Mucosa of descending colon (tissue), 3 donors: ENCODE data around the gene ARMS2. TPM values are rescaled to one million over a fixed set of nuclear protein-coding genes. Genes with fewer than 3 reads are reported as not detected.

Experiments used
- ATAC-seq: fragments of 200-7000 bp; cut with Tn5 transposase; one replicate; pipeline ENCODE4 v1.9.1; 2020; ENCODE audit warnings: mild to moderate bottlenecking, moderate library complexity
- DNase-seq, 3 donors: peaks; one replicate each; pipeline ENCODE4 v3.0.0-alpha.2; 2020
- H3K36me3 ChIP-seq: fragments of 200-600 bp; one replicate; pipeline ENCODE4 v1.8.0; 2021; ENCODE audit warnings: low read depth, mild to moderate bottlenecking
- H3K4me1 ChIP-seq: fragments of 200-600 bp; one replicate; pipeline ENCODE4 v1.8.0; 2021; ENCODE audit warnings: low read depth, mild to moderate bottlenecking
- H3K4me3 ChIP-seq: fragments of 200-600 bp; one replicate; pipeline ENCODE4 v1.8.0; 2021; ENCODE audit warnings: mild to moderate bottlenecking
- H3K9me3 ChIP-seq: fragments of 200-600 bp; one replicate; pipeline ENCODE4 v1.8.0; 2021; ENCODE audit warnings: mild to moderate bottlenecking
- CTCF ChIP-seq: fragments of 200-600 bp; IDR thresholded peaks from one replicate; pipeline ENCODE4 v1.8.0; 2022; ENCODE audit warnings: antibody characterized with exemption, mild to moderate bottlenecking
- intact Hi-C, 2 donors: fragments of 100-400 bp; cut with DNase I in 1 of 2; cut with micrococcal nuclease in 1 of 2; formaldehyde crosslinking; loops; one replicate each; pipeline versions ENCODE4 v1.11.0 to v1.11.1; 2022; cut with DNase I, micrococcal nuclease
- total RNA-seq, 3 donors: library from RNA; stranded (reverse); fragmentation: NEBNext Ultra II Directional in 2 of 3; extraction: Animal tissue kit (Norgen Biotek cat#: 25700) in 2 of 3; gene quantifications; one replicate each; pipeline versions ENCODE4 v1.2.1 to v1.2.4, GENCODE V29; 2021 to 2023
- donor health status: DM: no; HTN: no; CAD: no; lungs with moderate emphysema.
- donor health status: DM: no; HTN: no; CAD: no.
- donor health status: DM: no; HTN: yes; CAD: no.

Gene ARMS2
- total RNA-seq, 3 donors from 2014 or later, result not detected

GRCh38 chr10:122424059-122424458 is 30.4 kb upstream of the ARMS2 start:
- no peak for DNase-seq
- intact Hi-C loops, result no loop called here
- no peak for ATAC-seq
- H3K36me3 ChIP-seq, result no peaks in the 10 kb centered on the region
- no peaks in the 10 kb centered on the region for H3K4me1 ChIP-seq
- H3K9me3 ChIP-seq, result no peaks in the 10 kb centered on the region
- no peak overlapping the region for H3K4me3 ChIP-seq
- TF ChIP-seq CTCF, result no peak

- ATAC-seq (no peak), DNase-seq (no peak)
- H3K4me1 ChIP-seq, result no peaks in the 10 kb centered on the region
- intact Hi-C loops, result no loop called here
- H3K36me3 ChIP-seq, result no peaks in the 10 kb centered on the region
- no peaks in the 10 kb centered on the region for H3K9me3 ChIP-seq
- no peak for TF ChIP-seq CTCF
- H3K4me3 ChIP-seq, result no peak overlapping the region
Observed at GRCh38 chr10:122426829-122427228, 27.6 kb upstream of the ARMS2 start.

DNA sequence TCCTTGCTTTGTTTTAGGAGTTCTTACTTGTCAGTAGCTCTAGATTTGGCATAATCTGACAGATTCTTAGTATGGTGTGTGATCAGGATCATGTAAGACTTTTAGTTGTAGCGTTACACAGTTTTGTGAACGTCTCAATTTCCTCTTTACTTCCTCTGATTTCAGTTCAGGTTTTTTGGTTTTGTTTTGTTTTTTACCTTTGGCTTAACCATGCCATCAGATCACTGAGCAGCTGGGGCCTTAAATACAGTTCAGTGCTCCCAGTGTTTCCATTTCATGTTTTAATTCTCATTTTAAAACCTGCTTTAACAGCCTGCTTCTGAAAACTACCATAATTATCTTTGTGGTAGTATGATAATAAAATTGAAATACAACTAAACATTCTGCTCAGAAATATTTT is 27.2 kb upstream of the ARMS2 start:
- no peak for TF ChIP-seq CTCF
- intact Hi-C loops, result no loop called here
- no peaks in the 10 kb centered on the region for H3K36me3 ChIP-seq

DNA sequence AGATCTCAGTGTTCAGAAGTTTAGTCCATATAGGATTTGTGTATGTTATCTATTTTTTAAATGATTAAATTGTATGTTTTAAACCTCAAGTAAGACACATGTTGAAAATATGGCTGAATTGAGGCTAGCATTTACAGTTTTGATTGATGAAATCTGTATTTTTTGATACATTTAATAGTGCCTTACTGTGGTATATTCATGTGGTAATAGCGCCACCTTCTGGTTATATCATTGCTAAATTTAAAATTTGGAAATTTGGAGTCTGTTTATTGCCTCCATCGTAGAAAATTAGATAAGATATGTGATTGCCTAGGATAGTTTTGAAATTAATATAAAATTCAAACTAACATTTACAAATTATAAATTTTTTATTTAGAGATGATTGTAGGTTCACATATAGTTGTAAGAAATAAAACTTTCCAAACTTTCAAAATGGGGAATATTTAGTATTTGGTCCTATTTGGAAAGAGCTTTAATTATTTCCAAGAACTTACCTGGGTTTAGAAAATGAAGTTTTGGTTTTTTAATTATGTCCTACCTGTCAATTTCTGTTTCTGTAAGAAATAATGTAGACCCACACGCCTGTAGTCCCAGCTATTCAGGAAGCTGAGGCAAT is 19.1 kb upstream of the ARMS2 start:
- peak; percentile 14 for TF ChIP-seq CTCF
- intact Hi-C loops, result loop anchor here (1.0 to 5.0 kb wide), 2 partner anchors 136 to 138 kb away; no protein-coding TSS in a partner anchor
- Histone ChIP-seq H3K4me3 (no peak overlapping the region), H3K36me3 (no peaks in the 10 kb centered on the region), H3K9me3 (peaks cover 5% of the 10 kb centered on the region), H3K4me1 (no peaks in the 10 kb centered on the region)
- peak in 1 of 3 donors; percentile 18 for DNase-seq
- ATAC-seq, result peak; percentile 44

More for the DNA sequence above, 27.2 kb upstream of the ARMS2 start:
- no peak overlapping the region for H3K4me3 ChIP-seq
- no peaks in the 10 kb centered on the region for H3K4me1 ChIP-seq
- DNase-seq (no peak), ATAC-seq (no peak)
- H3K9me3 ChIP-seq, result no peaks in the 10 kb centered on the region

DNA sequence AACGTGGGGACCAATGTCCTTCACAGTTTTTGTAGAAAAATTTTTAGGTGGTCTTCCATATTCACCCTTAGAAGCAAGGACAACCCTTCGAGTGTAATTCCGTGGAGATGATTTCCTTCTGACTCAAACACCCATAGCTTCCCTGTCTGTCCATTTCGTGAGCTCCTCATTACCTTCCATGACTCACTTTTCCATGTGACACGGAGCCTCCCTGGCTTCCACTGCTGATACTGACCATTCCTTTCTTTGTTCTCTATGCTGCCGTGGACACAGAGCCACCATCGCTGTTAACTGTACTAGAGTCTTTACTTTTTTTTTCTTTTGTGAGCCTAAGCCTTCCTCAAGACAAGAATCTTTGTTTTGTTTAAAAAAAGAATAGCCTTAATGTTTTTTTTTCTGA is 12.5 kb upstream of the ARMS2 start:
- no peak overlapping the region for H3K4me3 ChIP-seq
- no peak for TF ChIP-seq CTCF
- H3K4me1 ChIP-seq, result no peaks in the 10 kb centered on the region
- intact Hi-C loops, result no loop called here
- ATAC-seq, result peak; percentile 31
- no peaks in the 10 kb centered on the region for H3K36me3 ChIP-seq
- no peak for DNase-seq
- peaks cover 5% of the 10 kb centered on the region for H3K9me3 ChIP-seq

DNA sequence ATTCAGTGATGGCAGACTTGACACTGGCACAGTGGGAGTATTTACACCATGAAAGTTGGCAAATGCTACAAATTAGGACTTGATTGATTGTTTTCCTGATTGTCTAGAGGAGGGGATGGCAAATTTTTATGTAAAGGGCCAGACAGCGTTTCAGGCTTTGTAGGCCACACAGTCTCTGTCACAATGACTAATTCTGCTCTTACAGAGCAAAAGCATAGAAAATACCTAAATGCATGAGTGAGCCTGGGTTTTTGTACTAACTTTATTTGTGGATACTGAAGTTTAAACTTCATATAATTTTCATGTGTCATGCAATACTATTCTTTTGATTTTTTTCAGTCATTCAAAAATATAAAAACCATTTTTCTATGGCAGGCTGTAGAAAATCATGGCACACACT is 9.0 kb upstream of the ARMS2 start:
- ATAC-seq (no peak), DNase-seq (no peak)
- Histone ChIP-seq H3K4me3 (no peak overlapping the region), H3K4me1 (no peaks in the 10 kb centered on the region), H3K36me3 (no peaks in the 10 kb centered on the region), H3K9me3 (no peaks in the 10 kb centered on the region)
- intact Hi-C loops, result no loop called here
- TF ChIP-seq CTCF, result no peak
